AG04449 (cell line): Measurements from ENCODE around the gene TTC27.

Experiments
- CTCF ChIA-PET: fragments of 350-600 bp; formaldehyde crosslinking; extraction: SDS; loops from one replicate; lab custom pipeline; 2021; ENCODE audit warnings: antibody characterized with exemption; lab: Yijun Ruan, JAX
- POLR2A ChIA-PET: fragments of 400-600, 350-600 bp; formaldehyde crosslinking; extraction: SDS; loops from one replicate; lab custom pipeline; 2020; ENCODE audit warnings: antibody characterized with exemption, inconsistent platforms; lab: Yijun Ruan, JAX
- DNase-seq: peaks from one replicate; pipeline ENCODE4 v3.0.0-alpha.2; 2010; ENCODE audit warnings: low read depth, low spot score
- H3K4me3 ChIP-seq: 2 replicates; pipeline ENCODE4 v1.5.1; 2011; ENCODE audit warnings: low read depth, mild to moderate bottlenecking, control low read depth, low read length
- TF ChIP-seq, protein P1 (sequence below): IDR thresholded peaks from one replicate; pipeline ENCODE4 v1.5.1; 2011; ENCODE audit warnings: mild to moderate bottlenecking, moderate library complexity, low read length, control low read depth, inconsistent platforms; ENCODE audit not compliant: insufficient read depth; ENCODE audit errors: missing control alignments

Gene TTC27

DNA sequence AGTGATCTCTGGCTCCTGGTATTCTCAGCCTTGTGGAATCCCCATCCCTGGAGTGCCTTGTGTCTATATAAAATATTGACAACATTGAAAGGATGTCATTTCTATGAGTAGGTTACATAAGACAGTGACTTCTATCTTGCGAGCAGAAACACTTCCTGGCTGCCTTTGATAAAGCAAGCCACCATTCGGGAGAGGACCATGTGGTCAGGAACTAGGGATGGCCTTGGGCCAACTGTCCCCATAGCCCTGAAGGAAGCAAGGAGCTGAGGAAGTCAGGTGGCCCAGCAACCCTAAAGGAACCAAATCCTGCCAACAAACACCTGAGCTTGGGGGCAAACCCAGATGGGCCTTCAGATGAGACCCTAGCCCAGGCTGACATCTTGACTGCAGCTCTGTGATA, 205.9 kb downstream of the TTC27 start:
- CTCF ChIA-PET = interaction anchor here (1.3 kb wide), 1 partner anchor 20 kb away, joined by 3 read pairs; no protein-coding TSS in a partner anchor
- no peak for DNase-seq
- POLR2A ChIA-PET = no interaction called here
- H3K4me3 ChIP-seq = no peak overlapping the region
- TF ChIP-seq, protein P1, sequence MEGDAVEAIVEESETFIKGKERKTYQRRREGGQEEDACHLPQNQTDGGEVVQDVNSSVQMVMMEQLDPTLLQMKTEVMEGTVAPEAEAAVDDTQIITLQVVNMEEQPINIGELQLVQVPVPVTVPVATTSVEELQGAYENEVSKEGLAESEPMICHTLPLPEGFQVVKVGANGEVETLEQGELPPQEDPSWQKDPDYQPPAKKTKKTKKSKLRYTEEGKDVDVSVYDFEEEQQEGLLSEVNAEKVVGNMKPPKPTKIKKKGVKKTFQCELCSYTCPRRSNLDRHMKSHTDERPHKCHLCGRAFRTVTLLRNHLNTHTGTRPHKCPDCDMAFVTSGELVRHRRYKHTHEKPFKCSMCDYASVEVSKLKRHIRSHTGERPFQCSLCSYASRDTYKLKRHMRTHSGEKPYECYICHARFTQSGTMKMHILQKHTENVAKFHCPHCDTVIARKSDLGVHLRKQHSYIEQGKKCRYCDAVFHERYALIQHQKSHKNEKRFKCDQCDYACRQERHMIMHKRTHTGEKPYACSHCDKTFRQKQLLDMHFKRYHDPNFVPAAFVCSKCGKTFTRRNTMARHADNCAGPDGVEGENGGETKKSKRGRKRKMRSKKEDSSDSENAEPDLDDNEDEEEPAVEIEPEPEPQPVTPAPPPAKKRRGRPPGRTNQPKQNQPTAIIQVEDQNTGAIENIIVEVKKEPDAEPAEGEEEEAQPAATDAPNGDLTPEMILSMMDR = no peak

DNA sequence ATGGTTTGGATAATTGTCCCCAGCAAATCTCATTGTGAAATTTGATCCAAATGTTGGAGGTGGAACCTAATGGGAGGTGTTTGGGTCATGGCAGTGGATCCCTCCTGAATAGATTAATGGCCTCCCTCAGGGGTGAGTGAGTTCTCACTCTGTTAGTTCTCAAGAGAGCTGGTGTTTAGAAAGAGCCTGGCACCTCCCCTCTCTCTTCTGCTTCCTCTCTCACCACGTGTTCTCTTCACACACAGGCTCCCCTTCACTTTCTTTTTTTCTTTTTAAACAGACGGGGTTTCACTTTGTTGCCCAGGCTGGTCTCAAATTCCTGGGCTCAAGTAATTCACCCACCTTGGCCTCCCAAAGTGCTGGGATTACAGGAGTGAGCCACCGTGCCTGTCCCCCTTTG, 207.3 kb downstream of the TTC27 start:
- H3K4me3 ChIP-seq = no peak overlapping the region
- CTCF ChIA-PET = interaction anchor here (1.4 kb wide), 1 partner anchor 18 kb away, joined by 3 read pairs; no protein-coding TSS in a partner anchor
- DNase-seq = no peak
- TF ChIP-seq, protein P1 = no peak
- POLR2A ChIA-PET = no interaction called here

DNA sequence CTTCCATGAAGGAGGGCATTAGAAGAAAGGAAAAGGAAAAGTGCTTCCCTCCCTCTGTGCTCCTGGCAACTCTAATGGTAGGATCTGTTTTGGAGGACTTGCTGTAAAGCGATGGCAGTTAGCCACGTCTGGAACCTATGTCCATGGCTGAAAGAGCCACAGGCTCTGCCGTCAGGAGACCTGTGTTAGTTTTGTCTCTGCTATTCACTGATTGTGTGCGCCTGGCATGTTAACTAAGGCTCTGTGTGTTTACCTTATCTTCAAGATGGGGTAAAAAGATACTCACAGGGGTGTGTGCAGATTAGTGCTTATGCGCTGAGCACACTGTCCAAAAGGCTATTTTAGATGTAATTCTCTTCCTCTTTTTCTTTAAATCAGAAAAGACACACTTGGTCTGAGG, 209.1 kb downstream of the TTC27 start:
- H3K4me3 ChIP-seq = no peak overlapping the region
- DNase-seq = no peak
- POLR2A ChIA-PET = no interaction called here
- TF ChIP-seq, protein P1 = no peak
- CTCF ChIA-PET = interaction anchor here (1.4 to 1.5 kb wide), 2 partner anchors 27 to 108 kb away, joined by 3 to 6 read pairs; no protein-coding TSS in a partner anchor

DNA sequence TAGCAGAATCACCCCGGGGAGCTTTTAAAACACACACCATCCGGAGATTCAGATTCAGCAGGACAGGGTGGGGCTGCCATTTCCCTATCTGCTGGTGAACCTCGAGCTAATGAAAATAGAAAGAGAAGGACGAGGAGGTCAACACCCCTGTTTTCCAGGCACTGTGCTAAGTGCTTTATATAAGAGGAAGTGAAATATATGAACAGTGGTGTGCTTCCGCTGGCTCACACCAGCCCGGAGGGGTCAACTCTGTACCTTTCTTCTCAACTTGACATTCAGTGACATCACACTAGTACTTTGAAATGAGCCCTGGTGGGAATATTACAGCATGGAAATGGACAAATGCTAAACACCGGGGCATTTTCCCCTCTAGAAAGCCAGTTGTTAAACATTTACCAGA, 210.6 kb downstream of the TTC27 start:
- no peak for DNase-seq
- TF ChIP-seq, protein P1 = no peak
- H3K4me3 ChIP-seq = no peak overlapping the region
- ChIA-PET POLR2A (no interaction called here), CTCF (interaction anchor here (0.9 kb wide), 1 partner anchor 12 kb away, joined by 3 read pairs; no protein-coding TSS in a partner anchor)

DNA sequence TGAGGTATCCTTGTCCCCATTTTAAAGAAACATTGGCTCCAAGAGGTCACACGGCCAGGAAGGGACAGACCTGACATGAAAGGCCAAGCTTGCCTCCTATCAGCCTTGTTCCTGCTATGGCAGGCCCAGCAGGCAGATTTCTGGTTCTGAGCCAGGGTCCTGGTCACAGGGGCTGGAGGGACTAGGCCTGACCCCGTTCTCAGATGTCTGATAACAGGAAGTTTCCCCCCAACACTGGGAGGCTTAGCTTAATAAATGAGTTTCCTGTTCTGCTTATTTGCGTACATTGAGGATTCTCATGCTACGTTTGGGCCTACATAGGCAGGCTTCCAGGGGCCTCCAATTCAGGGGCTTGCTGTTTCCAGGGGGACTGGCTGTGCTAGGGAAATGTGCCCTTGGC, 211.1 kb downstream of the TTC27 start:
- DNase-seq = no peak
- POLR2A ChIA-PET = no interaction called here
- TF ChIP-seq, protein P1 = no peak
- CTCF ChIA-PET = no interaction called here
- H3K4me3 ChIP-seq = no peak overlapping the region

DNA sequence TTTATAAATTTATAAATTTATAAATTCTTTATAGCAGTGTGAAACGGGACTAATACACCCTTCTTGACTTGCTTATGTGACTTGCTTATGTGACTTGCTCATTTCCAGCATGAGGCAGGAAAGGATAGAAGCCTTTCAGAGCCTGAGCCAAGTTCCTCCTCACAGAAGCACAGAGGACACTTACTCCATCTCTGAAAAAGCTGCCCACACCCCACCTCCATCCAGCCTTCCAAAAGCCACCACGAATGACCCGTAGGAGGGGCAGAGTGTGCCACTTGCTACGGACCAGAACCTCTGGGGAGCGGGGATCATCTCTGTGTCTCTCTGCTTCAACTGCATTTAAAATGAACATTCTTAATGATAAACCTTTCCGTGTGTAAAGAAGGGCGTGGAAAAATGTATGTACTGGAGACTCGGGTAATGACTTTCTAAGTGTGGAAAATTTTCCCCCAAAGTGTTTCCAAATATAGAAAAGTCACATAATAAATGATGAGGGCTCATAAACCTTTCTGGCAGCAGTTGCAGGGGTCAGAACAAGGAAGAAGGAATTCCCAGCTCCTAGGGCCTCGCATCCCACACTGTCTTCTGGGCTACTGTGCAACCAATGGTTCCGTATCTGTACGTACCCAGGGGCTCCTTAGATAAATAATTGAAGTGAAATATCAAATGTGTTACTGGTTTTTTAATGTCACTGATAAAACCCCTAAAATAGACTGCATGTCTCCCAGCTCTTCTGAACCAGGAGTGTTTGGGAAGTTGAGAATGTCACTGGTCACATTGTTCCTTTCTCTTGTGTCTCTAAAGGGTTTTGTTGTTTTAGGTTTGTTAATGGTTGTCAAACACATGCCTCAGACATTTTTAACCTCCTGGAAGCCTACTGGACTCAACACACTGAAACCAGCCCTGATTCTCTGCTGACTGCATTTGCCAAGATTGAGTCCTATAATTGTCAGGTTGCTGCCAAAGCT, 214.4 kb downstream of the TTC27 start:
- TF ChIP-seq, protein P1 = no peak
- ChIA-PET POLR2A (no interaction called here), CTCF (no interaction called here)
- no peak overlapping the region for H3K4me3 ChIP-seq
- no peak for DNase-seq
